NB4 (cell line): ENCODE data around the gene MAP2K3.
"Not testable (repeated sequence)": the region's sequence is repeated elsewhere in the genome, so short reads cannot be mapped to it uniquely, and the experiment has no call there.

ENCODE experiments used
- CTCF ChIP-seq: IDR thresholded peaks from one replicate; pipeline ENCODE4 v1.5.1; 2012; ENCODE audit warnings: low read depth, low read length
- POLR2A ChIP-seq: IDR thresholded peaks from 2 replicates; pipeline ENCODE4 v1.6.1; 2011; ENCODE audit warnings: mild to moderate bottlenecking; ENCODE audit not compliant: insufficient read length; ENCODE audit errors: extremely low read depth

GRCh38 chr17:21346107-21346506, 61.6 kb downstream of the MAP2K3 start:
- TF ChIP-seq POLR2A, CTCF: not testable (repeated sequence)
